GM21390 (cell line): Measurements from ENCODE around the gene MERTK.
"Not testable (repeated sequence)": the region's sequence is repeated elsewhere in the genome, so short reads cannot be mapped to it uniquely, and the experiment has no call there.

ENCODE experiments used
- ATAC-seq: cut with Tn5 transposase; IDR thresholded peaks from one replicate; pipeline ENCODE4 v1.9.1; 2021; ENCODE audit not compliant: unreplicated experiment

Gene MERTK

GRCh38 chr2:112065966-112066365 lies 167.6 kb downstream of the MERTK start:
- ATAC-seq, result peak; percentile 46

DNA sequence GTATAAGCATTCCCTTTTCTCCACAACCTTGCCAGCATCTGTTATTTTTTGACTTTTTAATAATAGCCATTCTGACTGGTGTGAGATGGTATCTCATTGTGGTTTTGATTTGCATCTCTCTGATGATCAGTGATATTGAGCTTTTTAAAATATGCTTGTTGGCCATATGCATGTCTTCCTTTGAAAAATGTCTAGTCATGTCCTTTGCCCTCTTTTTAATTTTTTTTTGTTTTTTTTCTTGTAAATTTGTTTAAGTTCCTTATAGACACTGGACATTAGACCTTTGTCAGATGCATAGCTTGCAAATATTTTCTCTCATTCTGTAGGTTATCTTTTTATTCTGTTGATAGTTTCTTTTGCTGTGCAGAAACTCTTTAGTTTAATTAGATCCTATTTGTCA lies 171.4 kb downstream of the MERTK start:
- not testable (repeated sequence) for ATAC-seq

DNA sequence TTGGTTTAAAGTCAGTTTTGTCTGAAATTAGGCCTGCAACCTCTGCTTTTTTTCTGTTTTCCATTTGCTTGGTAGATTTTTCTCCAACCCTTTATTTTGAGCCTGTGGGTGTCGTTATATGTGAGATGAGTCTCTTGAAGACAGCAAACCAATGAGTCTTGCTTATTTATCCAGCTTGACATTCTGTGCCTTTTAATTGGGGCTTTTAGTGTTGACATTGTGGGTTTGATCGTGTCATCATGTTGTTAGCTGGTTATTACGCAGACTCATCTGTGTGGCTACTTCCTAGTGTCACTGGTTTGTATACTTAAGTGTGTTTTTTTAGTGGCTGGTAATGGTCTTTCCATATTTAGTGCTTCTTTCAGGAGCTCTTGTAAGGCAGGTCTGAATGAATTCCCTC lies 175.5 kb downstream of the MERTK start:
- no peak for ATAC-seq

DNA sequence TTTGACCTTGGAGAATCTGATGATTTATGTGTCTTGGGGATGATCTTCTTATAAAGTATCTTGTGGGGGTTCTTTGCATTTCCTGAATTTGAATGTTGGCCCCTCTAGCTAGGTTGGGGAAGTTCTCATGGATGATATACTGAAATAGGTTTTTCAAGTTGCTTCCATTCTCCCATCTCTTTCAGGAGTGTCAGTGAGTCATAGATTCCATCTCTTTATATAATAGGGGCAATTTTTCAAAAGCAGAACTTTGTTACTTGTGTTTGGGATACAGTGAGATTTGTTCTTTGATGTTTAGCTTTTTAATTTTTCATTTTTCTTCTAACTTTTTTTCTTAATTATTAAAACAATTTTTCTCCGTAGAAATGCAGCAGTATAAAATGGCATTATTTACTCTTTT lies 176.1 kb downstream of the MERTK start:
- no peak for ATAC-seq

DNA sequence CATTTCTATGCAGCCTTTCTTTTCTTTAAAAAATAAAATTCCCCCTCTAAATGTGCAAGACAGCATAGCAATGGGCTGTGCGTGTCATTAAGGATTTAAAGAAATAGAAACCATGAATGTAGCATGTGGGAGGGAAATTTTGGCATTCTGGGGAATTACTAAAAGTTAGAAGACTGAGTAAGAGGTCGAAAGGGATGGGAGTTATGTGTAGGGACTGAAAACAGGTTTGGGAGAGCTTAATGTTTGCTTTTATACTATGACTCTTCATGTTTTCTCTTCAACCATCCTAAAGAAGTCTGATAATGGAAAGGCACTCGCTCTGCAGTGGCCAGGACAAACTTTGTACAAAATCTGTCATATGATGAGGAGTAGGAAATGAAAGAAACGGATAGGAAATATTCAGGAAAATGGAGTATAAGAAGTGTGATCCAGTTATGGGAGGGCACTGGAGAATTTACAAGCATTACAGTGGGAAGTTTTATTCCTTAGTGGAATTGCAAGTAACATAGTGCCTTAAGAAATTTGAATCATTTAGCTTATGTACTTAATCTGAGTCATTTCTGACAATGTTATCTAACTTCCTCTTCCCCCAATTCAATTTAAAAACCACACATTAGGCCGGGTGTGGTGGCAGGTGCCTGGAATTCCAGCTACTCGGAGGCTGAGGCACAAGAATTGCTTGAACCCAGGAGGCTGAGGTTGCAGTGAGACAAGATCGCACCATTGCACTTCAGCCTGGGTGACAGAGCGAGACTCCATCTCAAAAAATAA lies 177.3 kb downstream of the MERTK start:
- ATAC-seq, result no peak

GRCh38 chr2:112077814-112078213 lies 179.4 kb downstream of the MERTK start:
- no peak for ATAC-seq
